GM20431 (cell line): ENCODE results near the gene CDK18.

ENCODE experiments used
- in situ Hi-C: fragments of 300-500 bp; cut with MseI, MboI; formaldehyde crosslinking; loops from one replicate; pipeline ENCODE4 v1.15.0; 2020; ENCODE audit warnings: low sequenced_read_pairs; ENCODE audit not compliant: unreplicated experiment

CDK18 gene

DNA sequence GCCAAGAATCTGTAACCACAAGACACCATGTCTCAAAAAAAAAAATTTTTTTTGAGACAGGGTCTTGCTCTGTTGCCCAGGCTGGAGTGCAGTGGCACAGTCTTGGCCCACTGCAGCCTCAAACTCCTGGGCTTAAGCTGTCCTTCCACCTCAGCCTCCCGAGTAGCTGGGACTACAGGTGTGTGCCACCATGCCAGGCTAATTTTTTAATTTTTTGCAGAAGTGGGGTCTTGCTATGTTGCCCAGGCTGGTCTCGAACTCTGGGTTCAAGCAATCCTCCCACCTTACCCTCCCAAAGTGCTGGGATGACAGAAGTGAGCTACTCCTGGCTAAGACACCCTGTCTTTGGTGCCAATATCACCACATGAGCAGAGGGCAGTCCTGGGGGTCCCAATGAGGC, 25.5 kb upstream of the CDK18 start:
- in situ Hi-C loops = loop anchor here (25.0 kb wide), 1 partner anchor 92 kb away; no protein-coding TSS in a partner anchor

DNA sequence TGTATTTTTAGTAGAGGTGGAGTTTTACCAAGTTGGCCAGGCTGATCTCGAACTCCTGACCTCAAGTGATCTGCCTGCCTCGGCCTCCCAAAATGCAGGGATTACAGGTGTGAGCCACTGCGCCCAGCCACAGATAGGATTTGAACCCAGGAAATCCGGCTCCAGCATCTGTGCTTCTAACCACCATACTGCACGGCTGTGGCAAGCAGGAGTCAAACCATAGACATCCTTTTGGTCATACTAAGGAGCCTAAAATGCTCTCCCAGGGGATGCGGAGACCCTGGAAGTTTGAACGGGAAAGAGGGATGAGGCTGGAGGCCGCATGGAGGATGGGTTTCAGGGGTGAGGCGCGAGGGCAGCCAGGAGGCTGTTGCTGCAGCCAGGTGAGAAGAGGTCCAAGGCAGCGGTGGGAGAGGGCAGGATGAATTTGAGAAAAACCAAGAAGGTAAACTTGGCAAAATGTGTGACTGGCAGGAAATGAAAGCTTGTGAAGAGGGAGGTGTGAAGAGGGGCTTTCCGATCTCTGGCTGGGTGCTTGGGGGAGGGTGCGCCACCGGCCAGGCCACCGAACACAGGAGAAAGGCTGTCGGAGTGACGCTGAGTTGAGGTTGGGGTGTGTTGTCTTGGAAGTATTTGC, 24.0 kb upstream of the CDK18 start:
- in situ Hi-C loops = loop anchor here (25.0 kb wide), 1 partner anchor 93 kb away; no protein-coding TSS in a partner anchor

DNA sequence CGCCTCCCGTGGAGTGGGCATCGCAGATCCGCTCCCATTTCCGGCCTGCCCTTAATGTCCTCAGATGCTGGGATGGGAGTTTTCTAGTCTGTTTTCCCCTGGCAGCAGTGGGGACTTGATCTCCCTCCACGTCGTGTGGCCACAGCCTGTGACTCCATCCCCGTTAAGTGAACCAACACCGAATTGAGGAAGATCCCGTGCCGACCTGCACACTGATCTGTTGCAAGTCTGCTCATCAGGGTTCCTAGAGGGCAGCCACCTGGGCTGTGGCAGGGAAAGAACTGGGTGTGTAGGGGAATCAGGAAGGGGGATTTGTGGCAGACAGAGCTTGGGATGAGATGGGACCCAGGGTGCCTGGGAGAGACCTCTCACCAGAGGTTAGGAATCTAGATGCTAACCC, 23.3 kb upstream of the CDK18 start:
- in situ Hi-C loops = loop anchor here (25.0 kb wide), 1 partner anchor 94 kb away; no protein-coding TSS in a partner anchor

DNA sequence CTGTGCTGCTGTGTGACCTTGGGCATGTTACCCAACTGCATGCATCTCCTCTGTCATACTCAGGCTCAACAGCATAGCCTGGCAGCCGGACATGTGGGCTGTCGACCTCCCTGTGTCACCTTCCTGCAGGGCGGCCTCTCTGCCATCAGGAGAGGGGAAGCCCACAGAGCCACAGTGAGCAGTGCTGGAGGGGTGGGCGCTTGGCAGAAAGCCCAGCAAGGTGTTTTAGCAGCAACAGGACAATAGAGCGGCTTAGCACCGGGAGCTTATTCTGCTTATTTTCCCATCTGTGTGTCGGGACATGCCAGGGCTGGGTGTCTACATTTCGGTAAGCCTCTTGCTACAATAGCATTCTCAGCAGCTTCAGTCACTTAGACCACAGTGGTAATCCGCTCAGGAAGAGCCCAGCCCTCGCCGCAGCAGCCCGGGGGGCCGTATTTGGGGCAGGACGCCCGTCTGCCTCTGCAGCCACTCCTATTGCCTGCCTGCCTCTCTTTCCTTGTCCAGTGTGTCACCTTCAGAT, 22.8 kb upstream of the CDK18 start:
- in situ Hi-C loops = loop anchor here (25.0 kb wide), 1 partner anchor 94 kb away; no protein-coding TSS in a partner anchor

DNA sequence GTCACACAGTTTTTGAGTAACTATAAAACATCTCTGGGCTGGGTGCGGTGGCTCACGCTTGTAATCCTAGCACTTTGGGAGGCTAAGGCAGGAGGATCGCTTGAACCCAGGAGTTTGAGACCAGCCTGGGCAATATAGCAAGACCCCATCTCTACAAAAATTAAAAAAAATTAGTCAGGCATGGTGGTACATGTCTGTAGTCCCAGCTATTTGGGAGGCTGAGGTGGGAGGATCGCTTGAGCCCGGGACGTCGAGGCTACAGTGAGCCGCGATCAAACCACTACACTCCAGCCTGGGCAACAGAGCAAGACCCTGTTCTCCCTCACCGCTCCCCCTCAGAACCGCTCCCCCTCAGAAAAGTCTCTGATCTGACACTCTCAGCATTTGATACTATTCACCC, 21.9 kb upstream of the CDK18 start:
- in situ Hi-C loops = loop anchor here (25.0 kb wide), 1 partner anchor 95 kb away; no protein-coding TSS in a partner anchor

DNA sequence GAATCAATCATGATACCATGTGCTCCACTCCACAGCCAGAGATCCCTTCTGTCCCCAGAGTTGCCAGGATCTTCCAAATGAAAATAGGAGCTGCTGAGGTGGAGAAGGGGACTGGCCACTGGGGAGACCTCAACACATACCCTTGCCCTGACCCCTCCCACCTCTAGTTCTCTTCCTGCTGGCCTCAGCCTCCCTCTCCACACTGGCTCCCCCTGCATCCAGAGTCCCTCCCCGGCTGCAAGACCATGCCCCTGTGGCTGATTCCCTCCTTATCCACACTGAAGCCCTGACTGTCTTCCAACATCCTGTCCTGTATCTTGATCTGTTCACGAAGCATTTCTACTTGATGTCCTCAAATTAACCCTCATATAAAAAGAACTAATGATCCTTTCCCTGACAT, 21.1 kb upstream of the CDK18 start:
- in situ Hi-C loops = loop anchor here (25.0 kb wide), 1 partner anchor 96 kb away; no protein-coding TSS in a partner anchor

DNA sequence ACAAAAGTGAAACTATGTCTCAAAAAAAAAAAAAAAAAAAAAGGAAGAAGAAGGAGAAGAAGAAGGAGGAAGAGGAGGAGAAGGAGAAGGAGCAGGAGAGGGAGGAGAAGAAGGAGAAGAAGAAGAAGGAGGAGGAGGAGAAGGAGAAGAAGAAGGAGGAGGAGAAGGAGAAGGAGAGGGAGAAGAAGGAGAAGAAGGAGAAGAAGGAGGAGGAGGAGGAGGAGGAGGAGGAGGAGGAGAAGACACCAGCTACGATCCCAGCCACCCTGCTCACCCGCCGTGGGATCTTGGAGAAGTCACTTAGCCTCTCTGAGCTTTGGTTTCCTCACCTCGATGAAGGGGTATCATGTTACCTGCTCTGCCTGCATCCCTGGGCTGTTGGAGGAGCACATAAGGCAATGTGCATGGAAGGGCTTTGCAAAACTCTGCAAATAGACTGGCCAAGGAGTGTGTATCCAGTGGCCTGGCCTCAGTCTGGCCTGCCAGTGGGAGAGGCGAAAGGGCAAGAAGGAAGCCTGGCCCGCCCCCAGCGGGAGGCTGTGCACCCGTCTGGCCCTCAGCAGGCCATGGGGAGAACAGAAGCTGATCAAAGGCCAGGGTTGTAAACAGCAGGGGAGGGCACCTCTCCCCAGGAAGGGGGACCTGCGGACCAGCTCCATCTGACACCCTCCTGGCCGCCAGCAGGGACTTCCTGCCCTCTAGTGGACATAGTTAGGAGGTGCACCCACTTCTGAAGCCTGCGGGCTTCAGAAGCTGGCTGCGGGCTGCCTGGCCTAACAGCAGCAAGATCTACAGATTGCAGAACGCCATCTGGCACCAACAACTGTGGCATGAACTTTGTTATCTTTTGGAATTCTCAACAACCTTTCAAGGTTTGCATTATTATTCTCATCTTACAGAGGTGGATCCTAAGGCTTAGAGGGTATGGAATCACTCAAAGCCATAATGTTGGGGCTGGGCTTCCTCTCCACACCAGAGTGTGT, 19.2 kb upstream of the CDK18 start:
- in situ Hi-C loops = loop anchor here (25.0 kb wide), 1 partner anchor 98 kb away; no protein-coding TSS in a partner anchor

DNA sequence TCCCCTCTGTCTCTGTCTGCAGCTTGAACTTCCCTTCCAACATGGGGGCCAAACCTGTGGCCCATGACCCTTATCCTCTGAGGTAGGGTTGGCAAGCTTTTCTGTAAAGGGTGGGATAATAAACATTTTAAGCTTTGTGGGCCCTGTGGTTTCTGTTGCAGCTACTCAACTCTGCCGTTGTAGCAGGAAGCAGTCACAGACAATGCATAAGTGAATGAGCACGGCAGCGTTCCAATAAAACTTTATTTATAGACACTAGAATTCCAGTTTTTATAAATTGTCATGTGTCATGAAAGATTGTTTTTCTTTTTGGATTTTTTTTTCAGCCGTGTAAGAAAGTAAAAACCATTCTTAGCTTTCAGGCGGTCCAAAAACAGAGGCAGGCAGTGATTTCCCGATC, 18.2 kb upstream of the CDK18 start:
- in situ Hi-C loops = loop anchor here (25.0 kb wide), 1 partner anchor 99 kb away; no protein-coding TSS in a partner anchor

DNA sequence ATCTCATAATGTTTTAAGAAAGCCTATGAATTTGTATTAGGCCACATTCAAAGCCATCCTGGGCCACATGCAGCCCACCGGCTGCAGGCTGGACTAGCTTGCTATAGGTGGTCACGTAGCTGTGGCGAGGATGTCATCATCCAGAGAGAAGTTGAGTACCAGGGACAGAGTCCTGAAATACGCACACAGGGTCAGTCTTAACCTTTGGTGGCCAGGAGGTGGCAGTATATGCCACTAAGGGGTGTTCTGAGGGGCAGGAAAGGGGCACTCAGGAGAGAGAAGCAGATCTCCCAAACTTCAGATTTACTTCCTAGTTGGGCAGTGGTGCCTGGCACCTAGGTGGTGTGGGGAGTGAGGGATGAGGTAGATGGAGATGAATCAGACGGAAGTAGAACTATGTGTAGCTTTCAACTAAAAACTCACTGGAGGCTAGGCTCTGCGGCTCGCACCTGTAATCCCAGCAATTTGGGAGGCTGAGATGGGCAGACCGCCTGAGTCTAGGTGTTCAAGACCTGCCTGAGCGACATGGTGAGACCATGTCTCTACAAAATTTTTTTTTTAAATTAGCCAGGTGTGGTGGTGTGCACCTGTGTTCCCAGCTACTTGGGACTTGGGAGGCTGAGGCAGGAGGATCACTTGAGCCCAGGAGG, 16.3 kb upstream of the CDK18 start:
- in situ Hi-C loops = loop anchor here (25.0 kb wide), 1 partner anchor 101 kb away; no protein-coding TSS in a partner anchor

DNA sequence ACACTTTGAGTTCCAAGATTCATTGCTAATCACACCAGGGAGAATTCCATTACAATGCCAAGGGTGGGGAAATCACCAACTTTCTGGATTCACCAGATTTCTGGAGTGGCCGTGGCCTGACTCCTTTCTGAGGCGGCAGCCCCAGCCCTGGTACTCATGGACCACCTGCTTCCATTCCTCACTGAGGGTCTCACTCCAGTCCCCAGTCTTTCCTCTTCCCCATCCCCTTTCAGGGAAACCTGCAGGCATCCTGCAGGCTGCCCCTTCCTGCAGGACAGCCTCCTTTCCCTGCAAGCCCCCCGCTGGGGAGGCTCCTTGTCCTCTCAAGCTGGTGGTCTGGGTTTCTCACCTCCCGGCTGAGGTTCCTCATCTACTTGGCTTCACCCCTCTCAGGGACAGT, 12.7 kb upstream of the CDK18 start:
- in situ Hi-C loops = loop anchor here (25.0 kb wide), 1 partner anchor 104 kb away; no protein-coding TSS in a partner anchor

DNA sequence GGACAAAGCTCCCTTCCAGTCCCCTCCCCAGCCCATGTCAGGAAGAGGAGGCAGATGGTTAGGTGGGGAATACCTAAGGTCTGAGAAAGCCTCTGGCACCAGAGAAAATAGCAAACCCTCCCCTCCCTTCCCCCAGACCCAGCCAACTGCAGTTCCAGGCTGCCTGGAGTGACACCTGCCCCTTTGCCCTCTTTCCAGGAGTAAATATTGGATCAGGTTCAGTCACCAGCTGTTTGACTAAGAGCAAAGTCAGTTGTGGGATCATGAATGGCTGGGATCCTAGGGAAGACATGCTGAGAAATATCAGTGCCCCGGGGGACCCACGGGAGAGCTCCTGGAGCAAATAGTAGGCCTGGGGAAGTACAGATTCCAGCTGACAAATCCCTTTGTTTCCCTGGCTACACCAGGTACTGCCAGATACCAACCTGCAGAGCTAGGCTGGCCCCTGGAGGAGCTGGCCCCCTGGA, 12.2 kb upstream of the CDK18 start:
- in situ Hi-C loops = loop anchor here (25.0 kb wide), 1 partner anchor 105 kb away; no protein-coding TSS in a partner anchor

DNA sequence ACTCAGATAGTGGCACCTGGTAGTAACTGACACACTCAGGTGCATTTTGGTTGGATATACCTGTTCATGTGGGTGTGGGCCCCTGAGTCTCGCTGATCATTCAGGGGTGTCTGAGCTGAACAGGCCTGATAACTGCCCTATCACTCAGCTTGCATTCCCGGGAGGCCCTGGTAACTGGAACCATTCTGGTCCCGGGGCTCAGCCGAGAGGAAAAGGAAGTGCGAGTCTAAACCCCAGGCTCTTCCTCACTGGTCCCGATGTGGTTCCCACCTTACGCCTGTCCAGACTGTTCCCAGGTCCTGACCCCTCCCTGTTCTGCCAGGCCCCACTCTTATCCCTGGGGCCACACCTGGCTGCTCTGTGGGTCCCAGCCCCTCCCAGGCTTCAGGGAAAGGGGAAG, 11.7 kb upstream of the CDK18 start:
- in situ Hi-C loops = loop anchor here (25.0 kb wide), 1 partner anchor 105 kb away; no protein-coding TSS in a partner anchor

DNA sequence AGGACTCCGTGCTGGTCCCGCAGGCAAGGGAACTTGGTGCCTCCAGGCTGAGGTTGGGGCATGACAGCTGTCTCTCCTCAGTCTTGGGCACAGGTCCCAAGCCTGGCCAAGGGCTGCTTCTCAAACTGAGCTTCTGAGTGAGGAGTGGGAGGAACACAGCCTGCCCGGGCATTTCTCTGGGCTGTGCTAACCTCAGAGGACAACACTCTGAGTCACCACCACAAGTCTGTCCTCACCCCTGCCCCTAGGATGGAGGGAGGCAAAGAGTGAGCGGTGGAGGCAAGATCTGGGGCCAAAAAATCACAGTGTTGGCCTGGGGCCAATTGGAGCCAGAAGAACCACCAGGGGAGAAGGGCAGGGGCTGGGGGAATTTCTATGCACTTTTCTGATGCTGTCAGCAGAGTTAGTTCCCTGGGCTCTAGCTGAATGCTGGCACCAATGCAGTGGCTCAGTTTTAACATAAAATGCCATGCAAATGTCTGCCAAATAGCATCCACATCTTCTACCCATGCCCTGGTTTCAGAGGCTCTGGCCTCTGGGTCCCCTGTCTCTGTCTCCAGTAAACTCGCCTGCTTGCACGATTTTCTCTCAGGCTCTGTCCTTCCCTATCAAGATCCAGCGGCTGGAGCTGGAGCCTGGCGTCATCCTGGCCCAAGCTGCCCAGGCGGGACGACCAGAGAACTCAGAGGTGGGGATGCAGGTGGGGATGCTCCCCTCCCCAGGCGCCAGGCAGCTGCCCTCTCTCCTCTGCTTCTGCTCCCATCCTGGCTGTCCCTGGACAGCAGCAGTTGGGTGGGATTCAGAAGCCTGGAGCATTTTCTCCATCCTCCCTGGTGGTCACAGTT, 11.0 kb upstream of the CDK18 start:
- in situ Hi-C loops = loop anchor here (25.0 kb wide), 1 partner anchor 106 kb away; no protein-coding TSS in a partner anchor

DNA sequence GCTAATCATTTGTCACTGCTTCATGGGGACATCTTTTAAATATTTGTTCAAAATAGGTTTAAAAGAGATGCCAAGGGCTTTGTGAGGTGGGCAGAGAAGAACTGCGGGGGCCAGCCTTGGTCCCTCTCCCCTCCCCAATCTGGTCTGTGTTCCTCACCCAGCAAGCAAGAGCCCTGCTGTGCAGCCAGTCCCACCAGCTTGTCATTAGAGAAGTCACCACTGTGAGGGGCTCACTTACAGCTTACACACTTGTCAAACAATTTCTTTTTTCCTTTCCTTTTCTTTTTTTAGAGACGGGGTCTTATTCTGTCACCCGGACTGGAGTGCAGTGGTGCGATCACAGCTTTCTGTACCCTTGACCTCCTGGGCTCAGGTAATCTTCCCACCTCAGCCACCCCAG, 10.4 kb upstream of the CDK18 start:
- in situ Hi-C loops = loop anchor here (25.0 kb wide), 1 partner anchor 107 kb away; no protein-coding TSS in a partner anchor

DNA sequence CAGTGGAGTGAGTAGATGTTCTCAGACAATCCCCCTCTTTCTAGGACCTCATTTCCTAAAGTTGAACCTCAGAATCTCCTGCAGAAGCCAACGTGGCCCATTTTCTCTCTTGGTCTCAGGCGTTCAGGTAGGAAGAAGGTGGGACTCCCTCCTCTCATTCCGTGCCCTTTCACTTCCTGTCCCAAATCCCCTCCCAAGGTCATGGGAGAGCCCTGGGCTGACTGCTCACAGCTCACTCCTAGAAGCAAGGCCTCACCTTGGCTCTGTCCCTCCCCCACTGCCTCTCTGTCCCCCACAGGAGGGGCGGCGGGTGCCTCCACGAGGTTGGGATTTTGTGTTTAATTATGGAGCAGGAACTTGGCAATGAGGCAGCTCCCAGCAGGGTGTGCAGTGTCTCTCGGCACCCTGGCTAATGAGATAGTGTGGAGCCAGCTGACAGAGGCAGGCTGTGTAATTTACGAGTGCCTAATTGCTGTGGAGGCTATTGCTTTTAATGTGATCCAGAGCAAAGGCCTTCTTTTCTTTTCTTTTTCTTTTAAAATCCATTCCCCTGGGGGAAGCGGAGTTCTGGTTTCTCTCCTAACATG, 9.1 kb upstream of the CDK18 start:
- in situ Hi-C loops = loop anchor here (25.0 kb wide), 1 partner anchor 108 kb away; no protein-coding TSS in a partner anchor

DNA sequence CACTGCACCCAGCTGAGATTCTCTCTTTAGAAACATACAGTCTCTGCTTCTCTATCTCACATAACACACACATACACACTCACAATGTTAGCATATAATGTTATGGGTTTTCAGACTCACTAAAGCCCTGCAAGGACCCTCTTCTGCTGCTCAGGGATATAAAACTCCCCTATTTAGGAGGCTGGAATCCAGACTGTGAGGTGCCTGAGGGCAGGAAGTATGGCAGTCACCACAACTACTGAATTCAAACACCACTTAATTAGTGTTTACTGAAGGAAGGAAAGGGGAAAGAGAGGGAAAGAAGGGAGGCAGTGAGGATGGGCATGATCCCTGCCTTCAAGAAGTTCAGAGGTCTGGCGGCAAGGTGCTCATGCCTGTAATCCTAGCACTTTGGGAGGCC, 7.8 kb upstream of the CDK18 start:
- in situ Hi-C loops = loop anchor here (25.0 kb wide), 1 partner anchor 109 kb away; no protein-coding TSS in a partner anchor

DNA sequence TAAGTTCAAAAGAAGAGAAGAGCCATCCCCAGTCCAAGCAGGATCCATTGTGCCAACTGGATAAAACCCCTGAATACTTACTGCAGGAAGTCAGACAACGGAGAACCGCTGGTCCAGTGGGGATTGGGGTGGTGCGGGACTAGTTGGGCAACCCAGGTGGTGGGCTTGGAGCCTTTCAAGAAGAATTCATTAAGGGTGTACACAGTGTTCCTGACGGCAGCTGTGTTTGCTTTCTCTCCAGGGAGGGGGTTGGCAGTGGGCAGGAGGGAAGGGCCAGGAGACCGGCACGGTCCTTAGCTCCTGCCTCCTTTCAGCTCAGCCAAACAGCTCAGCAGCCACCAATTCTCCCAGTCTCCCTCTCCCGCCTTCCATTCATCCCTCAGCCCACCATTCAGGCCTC, 7.1 kb upstream of the CDK18 start:
- in situ Hi-C loops = loop anchor here (25.0 kb wide), 1 partner anchor 110 kb away; no protein-coding TSS in a partner anchor

DNA sequence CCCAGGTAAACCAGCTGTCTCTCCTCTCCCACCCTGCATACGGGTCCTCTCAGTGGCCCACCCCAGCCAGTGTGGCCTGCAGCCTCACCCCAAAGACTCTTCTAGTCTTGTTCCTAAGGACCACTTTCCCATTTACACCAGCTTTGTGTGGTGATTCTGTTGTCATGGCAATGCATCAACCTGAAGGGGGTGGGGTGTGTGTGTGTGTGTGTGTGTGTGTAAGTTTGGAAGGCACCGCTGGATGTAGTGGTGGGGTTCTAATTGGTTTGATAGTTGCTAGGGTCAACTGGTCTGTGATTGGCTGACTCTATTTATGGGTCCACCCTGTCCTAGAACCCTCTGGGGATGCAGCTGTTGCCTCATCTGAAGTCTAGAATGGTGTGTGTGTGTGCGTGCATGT, 4.7 kb upstream of the CDK18 start:
- in situ Hi-C loops = loop anchor here (25.0 kb wide), 1 partner anchor 112 kb away; no protein-coding TSS in a partner anchor
